ENCODE data around the gene RND3.

- no peak for TF ChIP-seq EZH2 (IDR thresholded peaks at IDR 0.05; ENCODE audit: insufficient read depth, poor library complexity, severe bottlenecking)
- TF ChIP-seq EZH2phosphoT487 (IDR thresholded peaks at IDR 0.05; ENCODE audit: insufficient read depth, low read depth) = no peak
Observed at GRCh38 chr2:150424406-150424805, 63.1 kb downstream of the RND3 start.
